ENCODE data around the gene GLIS1. TPM values are rescaled to one million over a fixed set of nuclear protein-coding genes. Genes with fewer than 3 reads are reported as not detected.

Gene GLIS1
- total RNA-seq, 1 experiment from 2014 or later = 0.28 TPM

DNA sequence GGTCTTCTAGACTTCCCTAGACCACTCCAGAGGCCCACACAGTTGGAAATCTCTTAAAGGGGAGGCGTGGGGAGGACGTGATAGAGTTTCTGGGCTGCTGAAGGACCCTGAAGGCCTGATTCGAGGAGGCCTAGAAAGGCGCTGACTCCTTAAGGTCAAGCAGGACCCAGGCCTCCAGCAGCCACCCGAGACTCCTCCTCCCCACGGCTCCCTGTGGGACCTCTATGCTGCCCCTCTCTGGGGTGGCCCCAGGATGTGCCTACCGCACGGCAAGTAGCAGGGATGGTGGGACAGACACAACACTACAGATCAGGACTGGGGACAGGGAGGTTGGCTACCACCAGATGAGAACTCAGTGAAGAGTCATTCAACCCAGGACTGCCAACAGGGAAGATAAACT lies 77.5 kb downstream of the GLIS1 start:
- Mint-ChIP-seq H3K4me3 (no peak overlapping the region), H3K9me3 (no peaks in the 10 kb centered on the region), H3K27me3 (ENCODE audit: low read depth) (peaks cover 17% of the 10 kb centered on the region), H3K4me1 (peaks cover 7 to 13% of the 10 kb centered on the region in 2 experiments), H3K36me3 (ENCODE audit: insufficient read depth in 1 of 3, low read depth in 3 of 3) (no peaks in the 10 kb centered on the region; a peak in 1 of 7 replicates), H3K27ac (no peak overlapping the region)
- TF ChIP-seq, protein P1, sequence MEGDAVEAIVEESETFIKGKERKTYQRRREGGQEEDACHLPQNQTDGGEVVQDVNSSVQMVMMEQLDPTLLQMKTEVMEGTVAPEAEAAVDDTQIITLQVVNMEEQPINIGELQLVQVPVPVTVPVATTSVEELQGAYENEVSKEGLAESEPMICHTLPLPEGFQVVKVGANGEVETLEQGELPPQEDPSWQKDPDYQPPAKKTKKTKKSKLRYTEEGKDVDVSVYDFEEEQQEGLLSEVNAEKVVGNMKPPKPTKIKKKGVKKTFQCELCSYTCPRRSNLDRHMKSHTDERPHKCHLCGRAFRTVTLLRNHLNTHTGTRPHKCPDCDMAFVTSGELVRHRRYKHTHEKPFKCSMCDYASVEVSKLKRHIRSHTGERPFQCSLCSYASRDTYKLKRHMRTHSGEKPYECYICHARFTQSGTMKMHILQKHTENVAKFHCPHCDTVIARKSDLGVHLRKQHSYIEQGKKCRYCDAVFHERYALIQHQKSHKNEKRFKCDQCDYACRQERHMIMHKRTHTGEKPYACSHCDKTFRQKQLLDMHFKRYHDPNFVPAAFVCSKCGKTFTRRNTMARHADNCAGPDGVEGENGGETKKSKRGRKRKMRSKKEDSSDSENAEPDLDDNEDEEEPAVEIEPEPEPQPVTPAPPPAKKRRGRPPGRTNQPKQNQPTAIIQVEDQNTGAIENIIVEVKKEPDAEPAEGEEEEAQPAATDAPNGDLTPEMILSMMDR (conservative IDR thresholded peaks at IDR 0.05) = no peak
- Histone ChIP-seq H2BK20ac (ENCODE audit: low read depth, low read length, poor library complexity, severe bottlenecking) (no peak overlapping the region), H3K79me1 (ENCODE audit: insufficient read depth, low read depth, low read length, poor library complexity, severe bottlenecking) (no peaks in the 10 kb centered on the region), H3K9me3 (ENCODE audit: control insufficient read depth, low read depth, low read length) (no peaks in the 10 kb centered on the region), H2BK12ac (ENCODE audit: insufficient read length, low read depth, low read length) (no peak overlapping the region), H2AFZ (ENCODE audit: low read length) (no peak overlapping the region), H4K8ac (replicated peaks; ENCODE audit: insufficient read length, low read depth, low read length) (no peak overlapping the region), H2AK5ac (ENCODE audit: insufficient read length, low read length) (no peak overlapping the region), H3K4me2 (ENCODE audit: insufficient read depth, insufficient read length, low read length) (no peak overlapping the region), H3K23me2 (ENCODE audit: insufficient read length, low read depth, low read length, poor library complexity, severe bottlenecking) (no peaks in the 10 kb centered on the region), H3K56ac (ENCODE audit: insufficient read length, low read depth, low read length) (no peak overlapping the region), H3T11ph (ENCODE audit: low read length) (no peak overlapping the region), H4K91ac (ENCODE audit: insufficient read length, low read depth, low read length) (no peak overlapping the region), H3K9ac (ENCODE audit: extremely low read depth, insufficient read length, low read length) (no peak overlapping the region), H2BK5ac (ENCODE audit: insufficient read length, low read length) (no peak overlapping the region), H4K20me1 (ENCODE audit: control insufficient read depth, insufficient read depth, insufficient read length) (no peaks in the 10 kb centered on the region), H3K27me3 (ENCODE audit: insufficient read depth, low read length) (no peaks in the 10 kb centered on the region), H3K4me1 (ENCODE audit: insufficient read depth, low read length) (no peaks in the 10 kb centered on the region), H2BK120ac (ENCODE audit: low read depth, low read length, poor library complexity, severe bottlenecking) (no peak overlapping the region), H2BK15ac (ENCODE audit: low read depth, low read length) (no peak overlapping the region), H4K5ac (ENCODE audit: insufficient read length, low read depth, low read length) (no peak overlapping the region), H3K23ac (ENCODE audit: insufficient read length, low read depth, low read length) (no peak overlapping the region), H3K18ac (ENCODE audit: insufficient read length, low read depth, low read length) (no peak overlapping the region), H3K14ac (ENCODE audit: insufficient read depth, low read length) (no peak overlapping the region; the same call in 1 of the 2 replicates), H3K79me2 (ENCODE audit: insufficient read depth, low read length) (no peaks in the 10 kb centered on the region), H3K4ac (ENCODE audit: low read depth, low read length) (no peak overlapping the region), H3K27ac (ENCODE audit: insufficient read length, low read depth, low read length) (no peak overlapping the region)
- no CpG with 5 or more reads among the region's 8 CpGs for WGBS (ENCODE audit: extremely low coverage, insufficient read length, low lambda C conversion rate)
- DNase-seq = no peak
